ENCODE measurements around the gene KCNH5. TPM values are rescaled to one million over a fixed set of nuclear protein-coding genes. Genes with fewer than 3 reads are reported as not detected.

Gene KCNH5
- total RNA-seq, 2 donors from 2014 or later = 0.06 to 0.09 TPM

DNA sequence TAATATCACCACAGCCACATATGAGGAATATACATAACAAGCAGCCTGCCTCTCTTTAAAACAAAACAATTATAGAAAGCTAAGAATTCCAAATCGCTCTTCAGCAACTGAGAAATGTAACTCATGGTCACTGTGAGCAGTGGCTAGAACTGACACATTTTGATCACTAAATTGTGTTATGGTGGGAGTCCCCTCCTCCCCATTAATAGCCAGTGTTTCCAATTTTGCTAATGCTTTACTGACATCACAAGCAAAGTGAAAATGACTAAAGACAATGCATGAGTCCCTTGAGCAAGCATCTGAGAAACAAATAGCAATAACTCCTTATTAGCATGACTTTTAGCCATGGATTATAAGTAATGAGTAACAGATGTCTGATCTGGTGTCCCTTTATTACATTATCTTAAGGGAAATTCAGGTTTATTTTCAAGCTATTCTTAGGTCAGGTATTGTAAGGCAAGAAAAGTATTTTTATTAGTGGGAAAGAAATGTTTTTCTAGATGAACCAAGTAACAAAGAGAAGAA is 148.3 kb downstream of the KCNH5 start:
- no peak for TF ChIP-seq POLR2AphosphoS5 (IDR thresholded peaks at IDR 0.05)
- TF ChIP-seq POLR2A (IDR thresholded peaks at IDR 0.05) = no peak
- TF ChIP-seq, protein P1, sequence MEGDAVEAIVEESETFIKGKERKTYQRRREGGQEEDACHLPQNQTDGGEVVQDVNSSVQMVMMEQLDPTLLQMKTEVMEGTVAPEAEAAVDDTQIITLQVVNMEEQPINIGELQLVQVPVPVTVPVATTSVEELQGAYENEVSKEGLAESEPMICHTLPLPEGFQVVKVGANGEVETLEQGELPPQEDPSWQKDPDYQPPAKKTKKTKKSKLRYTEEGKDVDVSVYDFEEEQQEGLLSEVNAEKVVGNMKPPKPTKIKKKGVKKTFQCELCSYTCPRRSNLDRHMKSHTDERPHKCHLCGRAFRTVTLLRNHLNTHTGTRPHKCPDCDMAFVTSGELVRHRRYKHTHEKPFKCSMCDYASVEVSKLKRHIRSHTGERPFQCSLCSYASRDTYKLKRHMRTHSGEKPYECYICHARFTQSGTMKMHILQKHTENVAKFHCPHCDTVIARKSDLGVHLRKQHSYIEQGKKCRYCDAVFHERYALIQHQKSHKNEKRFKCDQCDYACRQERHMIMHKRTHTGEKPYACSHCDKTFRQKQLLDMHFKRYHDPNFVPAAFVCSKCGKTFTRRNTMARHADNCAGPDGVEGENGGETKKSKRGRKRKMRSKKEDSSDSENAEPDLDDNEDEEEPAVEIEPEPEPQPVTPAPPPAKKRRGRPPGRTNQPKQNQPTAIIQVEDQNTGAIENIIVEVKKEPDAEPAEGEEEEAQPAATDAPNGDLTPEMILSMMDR (IDR thresholded peaks at IDR 0.05) = no peak
- WGBS = 89% methylated on average over 1 of the region's 1 CpG
- intact Hi-C loops (cut with DNase I) = no loop called here

GRCh38 chr14:62894736-62895135 is 150.5 kb downstream of the KCNH5 start:
- intact Hi-C loops (cut with DNase I) = no loop called here
- H3K9me3 ChIP-seq = no peaks in the 10 kb centered on the region
- TF ChIP-seq POLR2A (IDR thresholded peaks at IDR 0.05) = no peak
- TF ChIP-seq POLR2AphosphoS5 (IDR thresholded peaks at IDR 0.05) = no peak
- TF ChIP-seq, protein P1 (IDR thresholded peaks at IDR 0.05) = no peak
- no peak overlapping the region for H3K4me3 ChIP-seq
- no peaks in the 10 kb centered on the region for H3K36me3 ChIP-seq
- no peak overlapping the region for H3K27ac ChIP-seq
- no peaks in the 10 kb centered on the region for H3K4me1 ChIP-seq (replicated peaks)
- H3K27me3 ChIP-seq (replicated peaks; ENCODE audit: insufficient read depth) = no peaks in the 10 kb centered on the region
- 82% methylated on average over 1 of the region's 1 CpG for WGBS
- no peak for DNase-seq (ENCODE audit: low spot score)

More for the DNA sequence above, 148.3 kb downstream of the KCNH5 start:
- DNase-seq (ENCODE audit: low spot score) = no peak
- H3K27ac ChIP-seq = no peak overlapping the region
- no peaks in the 10 kb centered on the region for H3K4me1 ChIP-seq (replicated peaks)
- no peaks in the 10 kb centered on the region for H3K36me3 ChIP-seq
- H3K4me3 ChIP-seq = no peak overlapping the region
- no peaks in the 10 kb centered on the region for H3K27me3 ChIP-seq (replicated peaks; ENCODE audit: insufficient read depth)
- H3K9me3 ChIP-seq = no peaks in the 10 kb centered on the region

DNA sequence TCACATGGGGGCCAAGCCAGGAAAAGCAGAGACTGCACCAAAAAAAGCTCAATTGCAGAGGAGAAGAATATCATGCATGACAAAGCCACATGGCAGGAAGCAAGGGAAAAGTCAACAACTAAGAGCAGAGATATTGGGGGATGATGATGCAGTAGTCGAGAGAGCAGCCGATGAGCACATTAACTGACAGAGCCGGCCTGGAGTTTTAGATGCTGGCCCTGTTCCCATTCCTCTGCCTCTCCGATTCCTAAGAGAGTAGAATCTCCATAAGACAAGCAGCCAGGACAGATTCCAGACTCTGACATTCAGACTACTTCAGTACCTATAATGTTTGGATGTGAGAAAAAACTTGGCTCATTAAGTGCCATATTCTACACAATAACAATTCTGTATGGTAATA is 155.9 kb downstream of the KCNH5 start:
- Histone ChIP-seq H3K9me3 (no peaks in the 10 kb centered on the region), H3K4me1 (replicated peaks) (no peaks in the 10 kb centered on the region), H3K36me3 (no peaks in the 10 kb centered on the region), H3K4me3 (no peak overlapping the region), H3K27me3 (replicated peaks; ENCODE audit: insufficient read depth) (no peaks in the 10 kb centered on the region), H3K27ac (no peak overlapping the region)
- TF ChIP-seq, protein P1 (IDR thresholded peaks at IDR 0.05) = no peak
- TF ChIP-seq POLR2A (IDR thresholded peaks at IDR 0.05) (no peak), POLR2AphosphoS5 (IDR thresholded peaks at IDR 0.05) (no peak)
- intact Hi-C loops (cut with DNase I) = no loop called here
- DNase-seq (ENCODE audit: low spot score) = no peak
- WGBS = 63% methylated on average over 4 of the region's 4 CpGs

DNA sequence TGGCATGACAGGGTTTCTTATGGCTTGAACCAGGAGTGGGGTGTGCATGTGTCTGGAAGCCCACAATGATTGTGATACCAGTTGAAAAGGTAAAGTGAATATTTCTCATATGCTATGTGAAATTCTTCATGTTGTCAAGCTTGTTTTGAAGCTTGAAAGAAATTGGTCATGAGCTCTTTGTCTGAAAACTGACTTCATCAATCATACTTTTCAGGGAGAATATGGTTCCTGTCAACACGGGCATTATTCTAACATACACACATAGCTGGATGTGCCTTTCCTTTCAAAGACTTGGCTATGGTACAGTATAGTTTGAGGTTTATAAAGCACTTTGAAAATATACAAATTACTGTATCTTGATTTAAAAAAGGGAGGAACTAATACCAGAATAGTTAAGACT is 158.8 kb downstream of the KCNH5 start:
- intact Hi-C loops (cut with DNase I) = no loop called here
- TF ChIP-seq POLR2AphosphoS5 (IDR thresholded peaks at IDR 0.05) = no peak
- no peak for TF ChIP-seq POLR2A (IDR thresholded peaks at IDR 0.05)
- TF ChIP-seq, protein P1 (IDR thresholded peaks at IDR 0.05) = no peak
- DNase-seq (ENCODE audit: low spot score) = no peak

GRCh38 chr14:62885451-62885850 is 159.8 kb downstream of the KCNH5 start:
- no peaks in the 10 kb centered on the region for H3K36me3 ChIP-seq
- H3K4me1 ChIP-seq (replicated peaks) = no peaks in the 10 kb centered on the region
- TF ChIP-seq POLR2A (IDR thresholded peaks at IDR 0.05) (no peak), POLR2AphosphoS5 (IDR thresholded peaks at IDR 0.05) (no peak)
- TF ChIP-seq, protein P1 (IDR thresholded peaks at IDR 0.05) = no peak
- intact Hi-C loops (cut with DNase I) = no loop called here
- H3K27me3 ChIP-seq (replicated peaks; ENCODE audit: insufficient read depth) = no peaks in the 10 kb centered on the region
- WGBS = 86% methylated on average over 2 of the region's 2 CpGs
- H3K27ac ChIP-seq = no peak overlapping the region
- no peak for DNase-seq (ENCODE audit: low spot score)
- H3K9me3 ChIP-seq = no peaks in the 10 kb centered on the region
- H3K4me3 ChIP-seq = no peak overlapping the region

More for the DNA sequence above, 158.8 kb downstream of the KCNH5 start:
- Histone ChIP-seq H3K4me3 (no peak overlapping the region), H3K27me3 (replicated peaks; ENCODE audit: insufficient read depth) (no peaks in the 10 kb centered on the region), H3K36me3 (no peaks in the 10 kb centered on the region), H3K27ac (no peak overlapping the region), H3K4me1 (replicated peaks) (no peaks in the 10 kb centered on the region), H3K9me3 (no peaks in the 10 kb centered on the region)
- 79% methylated on average over 1 of the region's 1 CpG for WGBS

All from prostate gland (tissue), 2 donors.